ENCODE data around the gene AK3. TPM values are rescaled to one million over a fixed set of nuclear protein-coding genes. Genes with fewer than 3 reads are reported as not detected.
"Not testable (repeated sequence)": the region's sequence is repeated elsewhere in the genome, so short reads cannot be mapped to it uniquely, and the experiment has no call there.

AK3 gene
- total RNA-seq, 2 donors from 2014 or later = 89.1 to 95.7 TPM

DNA sequence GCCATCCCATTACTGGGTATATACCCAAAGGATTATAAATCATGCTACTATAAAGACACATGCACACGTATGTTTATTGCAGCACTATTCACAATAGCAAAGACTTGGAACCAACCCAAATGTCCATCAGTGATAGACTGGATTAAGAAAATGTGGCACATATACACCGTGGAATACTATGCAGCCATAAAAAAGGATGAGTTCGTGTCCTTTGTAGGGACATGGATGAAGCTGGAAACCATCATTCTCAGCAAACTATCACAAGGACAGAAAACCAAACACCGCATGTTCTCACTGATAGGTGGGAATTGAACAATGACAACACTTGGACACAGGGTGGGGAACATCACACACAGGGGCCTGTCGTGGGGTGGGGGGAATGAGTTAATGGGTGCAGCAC, 80.3 kb downstream of the AK3 start:
- intact Hi-C loops (cut with DNase I, micrococcal nuclease) = loop anchor here in 1 of 2 donors (5.0 to 10.0 kb wide), 2 partner anchors 82 to 324 kb away; partner anchors contain the start of genes AK3 and JAK2

More for the DNA sequence above, 80.3 kb downstream of the AK3 start:
- not testable (repeated sequence) for ATAC-seq, DNase-seq

Other genes starting within 250 kb of the AK3 start
- 10 to 100 TPM; 15.9 to 22.3 TPM for gene PLPP6, start 78.9 kb downstream of the AK3 start, total RNA-seq
- 1 to 10 TPM; 3.2 to 6.3 TPM for gene SPATA6L, start 74.7 kb downstream of the AK3 start, total RNA-seq
- gene CDC37L1, start 61.6 kb downstream of the AK3 start, total RNA-seq = 10 to 100 TPM; 11.9 to 14.7 TPM
- gene RCL1, start 51.7 kb upstream of the AK3 start, total RNA-seq = 10 to 100 TPM in 1 of 2 donors, 1 to 10 TPM in 1; 9.3 to 10.6 TPM
- gene JAK2, start 244.1 kb upstream of the AK3 start, total RNA-seq = 10 to 100 TPM; 17.2 to 18.9 TPM

Measured in left colon (tissue), 2 donors.